Smooth muscle cell of the brain vasculature (primary cell): ENCODE results near the gene MYO16.
A peak's percentile ranks its signal among the peaks of the same experiment; 100 is the strongest.

Experiments used
- DNase-seq: peaks from one replicate; pipeline ENCODE4 v3.0.0-alpha.2; 2012; ENCODE audit warnings: low read depth, low spot score

Gene MYO16

DNA sequence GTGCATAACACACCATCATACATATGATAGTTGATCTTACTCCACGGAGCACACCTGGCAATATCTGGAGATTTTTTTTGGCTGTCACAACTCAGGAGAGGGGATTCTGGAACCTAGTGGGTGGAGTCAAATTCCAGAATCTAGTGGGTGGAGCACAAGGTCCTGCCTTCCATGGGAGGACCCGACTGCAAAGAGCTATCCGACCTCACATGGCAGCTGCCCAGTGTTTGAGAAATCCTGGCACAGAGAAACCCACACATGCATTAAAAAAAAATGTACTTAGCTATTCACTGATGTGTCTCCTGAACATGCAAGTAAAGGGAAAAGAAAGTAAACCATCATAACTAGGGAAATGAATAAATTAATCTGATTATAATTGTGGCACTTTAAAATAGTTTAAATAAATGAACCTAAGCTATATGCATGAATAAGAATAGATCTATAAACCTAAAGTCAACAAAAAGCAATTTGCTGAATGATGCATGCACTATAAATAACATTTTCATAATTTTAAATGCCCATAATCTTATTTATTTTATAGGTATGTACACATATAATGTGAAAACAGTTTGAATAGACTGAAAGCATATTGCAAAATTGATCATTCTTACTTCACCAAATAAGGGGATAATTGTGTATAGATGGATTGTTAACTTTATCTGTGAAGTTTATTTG lies 300.3 kb downstream of the MYO16 start:
- no peak for DNase-seq

DNA sequence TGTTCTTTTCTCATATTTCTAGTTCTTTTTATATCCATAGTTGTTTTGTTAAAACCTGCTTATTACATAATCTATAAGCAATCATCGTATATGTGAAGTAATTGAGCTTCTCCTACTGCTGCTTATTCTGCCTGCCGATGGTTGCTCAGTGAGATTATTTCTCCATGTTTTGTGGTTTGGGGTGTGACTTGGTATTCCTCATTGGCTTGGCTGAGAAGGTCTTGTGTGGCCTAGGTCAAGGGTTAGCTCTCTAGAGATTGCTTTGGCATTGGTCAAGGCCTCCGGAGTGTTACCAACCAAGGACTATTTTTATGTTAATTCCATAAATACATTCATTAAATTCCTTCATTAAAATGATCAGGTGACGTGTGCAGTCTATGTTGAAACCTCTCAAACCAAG lies 302.8 kb downstream of the MYO16 start:
- no peak for DNase-seq

DNA sequence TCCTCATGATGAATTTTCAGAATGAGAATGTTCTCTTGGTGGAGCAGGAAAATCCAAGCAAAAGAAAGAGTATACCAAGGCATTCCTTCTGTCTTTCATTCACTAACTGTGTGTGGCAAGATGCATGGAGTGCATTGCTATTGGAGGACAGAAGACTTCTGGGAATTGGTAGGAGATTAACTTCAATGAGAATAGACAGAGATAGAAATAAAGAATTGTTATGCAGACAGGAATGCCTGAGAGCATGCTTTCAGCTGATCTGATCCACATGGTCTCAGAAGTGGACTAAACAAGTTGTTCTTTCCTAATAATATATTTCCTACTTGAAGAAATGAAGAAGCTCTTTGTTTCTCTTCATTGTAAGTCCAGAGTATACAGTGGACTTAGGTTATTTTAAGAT lies 303.6 kb downstream of the MYO16 start:
- no peak for DNase-seq

DNA sequence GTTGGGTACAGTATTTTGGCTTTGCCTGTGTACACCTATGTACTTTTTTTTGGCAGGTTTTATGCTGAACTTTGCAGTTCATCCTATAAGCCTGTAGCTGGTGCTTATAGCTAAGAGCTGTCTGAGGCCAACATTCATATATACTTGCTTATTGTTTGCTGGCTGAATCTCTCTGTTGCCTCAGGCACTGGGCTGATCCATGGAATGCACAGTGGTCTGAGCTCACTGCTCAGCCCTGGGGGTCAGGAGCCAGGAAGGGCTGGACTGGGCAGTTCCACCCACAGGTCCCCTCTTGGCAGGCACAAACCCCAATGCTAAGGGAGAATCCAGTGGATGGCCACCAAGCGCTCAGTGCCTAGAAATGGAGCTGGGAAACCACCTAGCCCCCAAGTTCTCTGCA lies 308.7 kb downstream of the MYO16 start:
- no peak for DNase-seq

DNA sequence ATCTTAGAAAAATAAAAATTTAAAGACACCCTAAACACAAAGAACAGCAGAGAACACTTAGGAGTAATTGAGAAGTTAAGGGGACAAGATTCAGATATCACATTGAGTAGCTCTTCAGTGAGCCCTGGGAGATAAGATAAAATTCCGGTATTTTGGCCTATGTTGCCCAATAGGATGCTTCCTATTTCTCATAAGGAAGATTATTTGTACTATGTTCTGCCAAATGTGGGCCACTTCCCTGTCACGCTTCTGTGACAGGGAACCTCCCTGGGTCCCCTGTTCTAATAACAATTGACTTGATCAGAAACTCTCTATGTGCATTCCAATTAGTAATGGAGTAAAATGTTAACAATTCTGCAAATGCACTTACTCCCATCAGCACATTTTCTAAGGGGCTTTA lies 310.7 kb downstream of the MYO16 start:
- no peak for DNase-seq

DNA sequence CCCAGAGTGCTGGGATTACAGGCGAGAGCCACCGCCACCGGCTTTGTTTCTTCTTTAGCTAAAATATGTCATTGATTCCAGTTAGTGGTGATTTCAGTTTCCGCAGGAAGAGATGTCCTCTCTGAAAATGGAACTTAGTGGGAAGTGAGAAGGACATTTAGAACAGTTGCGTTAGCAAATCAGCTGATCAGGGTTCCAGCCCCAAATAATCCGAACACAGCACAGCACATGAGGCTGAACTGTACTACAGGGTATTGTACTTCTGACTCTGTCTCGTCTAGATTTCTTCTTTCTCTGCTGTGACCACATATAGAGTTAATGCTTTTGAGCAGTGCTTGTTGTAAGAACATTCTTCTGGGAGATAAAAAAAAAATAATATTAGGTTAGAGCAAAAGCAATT lies 314.4 kb downstream of the MYO16 start:
- no peak for DNase-seq

GRCh38 chr13:108944760-108945159 lies 315.3 kb downstream of the MYO16 start:
- no peak for DNase-seq

- no peak for DNase-seq
Observed at GRCh38 chr13:108947551-108948030, 318.2 kb downstream of the MYO16 start.

GRCh38 chr13:108948251-108948671 lies 318.9 kb downstream of the MYO16 start:
- peak; percentile 75 for DNase-seq

- no peak for DNase-seq
Observed at GRCh38 chr13:108950333-108951010, 321.1 kb downstream of the MYO16 start.

- no peak for DNase-seq
Observed at GRCh38 chr13:108955741-108956140, 326.3 kb downstream of the MYO16 start.

DNA sequence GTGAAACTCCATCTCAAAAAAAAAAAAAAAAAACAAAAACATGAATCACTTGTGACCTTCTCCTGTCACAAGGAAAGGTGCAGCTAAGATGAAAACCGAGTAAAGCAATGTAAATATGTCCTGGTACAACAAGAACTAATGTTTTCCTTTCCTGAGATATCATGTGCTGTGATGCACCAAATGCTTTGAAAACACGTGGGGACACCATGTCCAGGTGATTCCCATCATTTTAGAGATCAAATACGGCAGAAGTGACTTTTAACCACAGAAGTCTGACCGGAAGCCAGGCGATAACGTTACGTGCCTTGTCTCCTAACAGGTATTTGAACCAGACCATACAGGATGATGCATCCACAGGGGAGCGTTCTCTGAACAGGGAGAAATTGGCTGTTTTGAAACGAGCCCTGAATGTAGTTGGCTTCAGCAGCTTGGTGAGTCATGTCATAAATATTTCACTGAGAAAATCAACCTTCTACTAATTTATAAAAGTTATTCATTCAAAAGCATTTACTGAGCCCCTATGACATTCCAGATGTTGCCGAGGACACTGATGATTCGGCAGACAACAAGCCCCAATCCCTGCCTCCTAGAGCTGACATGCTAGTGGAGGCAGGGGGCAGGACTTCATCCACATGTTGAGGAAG lies 328.1 kb downstream of the MYO16 start:
- peak; percentile 39 for DNase-seq

DNA sequence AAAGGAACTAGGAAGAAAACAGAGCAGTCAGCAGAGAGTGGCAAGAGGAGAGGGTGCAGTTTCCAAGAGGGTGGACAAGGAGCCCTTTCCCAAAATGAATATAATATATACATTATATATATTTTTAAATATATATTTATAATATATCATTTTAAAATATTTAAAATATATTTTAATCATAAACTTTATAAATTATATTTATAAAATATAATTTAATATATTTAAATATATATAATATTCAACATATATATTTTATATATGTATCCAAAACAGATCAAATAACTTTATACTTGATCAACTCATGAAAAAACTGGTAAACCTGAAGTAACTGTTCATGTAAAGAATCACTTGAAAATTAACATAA lies 328.6 kb downstream of the MYO16 start:
- DNase-seq, result no peak

DNA sequence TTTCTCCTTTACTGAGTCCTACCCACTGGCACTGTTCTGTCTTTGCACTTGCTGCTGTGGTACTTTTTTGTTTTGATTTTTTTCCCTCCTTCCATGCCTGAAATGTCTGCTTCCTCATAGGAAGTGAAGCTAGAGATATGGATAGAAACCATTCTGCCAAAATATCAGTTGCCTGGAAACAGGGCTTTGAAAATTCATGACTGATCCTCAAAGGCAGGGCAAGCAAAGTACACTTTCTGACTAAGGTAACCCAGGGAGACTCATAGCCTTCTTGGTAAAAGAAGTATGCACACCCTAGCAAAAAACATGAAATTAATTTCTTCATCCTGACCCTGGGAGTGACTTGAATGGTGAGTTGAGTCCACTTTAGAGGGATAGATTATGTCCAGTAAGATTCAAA lies 329.8 kb downstream of the MYO16 start:
- no peak for DNase-seq

GRCh38 chr13:108960006-108960405 lies 330.6 kb downstream of the MYO16 start:
- DNase-seq, result no peak

DNA sequence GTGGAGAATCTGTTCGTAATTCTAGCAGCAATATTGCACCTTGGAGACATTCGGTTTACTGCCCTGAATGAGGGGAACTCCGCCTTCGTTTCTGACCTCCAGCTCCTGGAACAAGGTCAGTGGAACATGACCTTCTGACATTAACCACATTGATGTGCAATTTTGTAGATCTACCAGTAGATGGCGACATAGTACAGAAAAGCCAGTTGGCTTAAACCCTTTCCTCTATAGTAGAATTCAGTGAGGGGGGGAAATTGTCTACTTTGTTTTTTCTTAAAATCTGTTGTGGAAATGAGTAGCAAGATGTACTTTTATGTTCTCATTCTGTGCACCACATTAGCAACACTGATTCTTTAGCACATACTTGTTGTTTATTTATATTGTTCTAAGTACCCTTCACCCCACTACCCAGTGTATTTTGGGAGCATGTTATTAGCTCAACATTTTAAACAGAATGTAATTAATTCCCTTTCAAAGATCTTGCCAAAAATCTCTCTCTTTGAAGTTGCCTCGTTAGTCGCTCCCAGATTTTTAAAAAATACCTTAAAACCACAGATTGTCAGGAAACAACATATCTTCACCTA lies 332.2 kb downstream of the MYO16 start:
- no peak for DNase-seq

GRCh38 chr13:108962654-108963053 lies 333.2 kb downstream of the MYO16 start:
- no peak for DNase-seq

DNA sequence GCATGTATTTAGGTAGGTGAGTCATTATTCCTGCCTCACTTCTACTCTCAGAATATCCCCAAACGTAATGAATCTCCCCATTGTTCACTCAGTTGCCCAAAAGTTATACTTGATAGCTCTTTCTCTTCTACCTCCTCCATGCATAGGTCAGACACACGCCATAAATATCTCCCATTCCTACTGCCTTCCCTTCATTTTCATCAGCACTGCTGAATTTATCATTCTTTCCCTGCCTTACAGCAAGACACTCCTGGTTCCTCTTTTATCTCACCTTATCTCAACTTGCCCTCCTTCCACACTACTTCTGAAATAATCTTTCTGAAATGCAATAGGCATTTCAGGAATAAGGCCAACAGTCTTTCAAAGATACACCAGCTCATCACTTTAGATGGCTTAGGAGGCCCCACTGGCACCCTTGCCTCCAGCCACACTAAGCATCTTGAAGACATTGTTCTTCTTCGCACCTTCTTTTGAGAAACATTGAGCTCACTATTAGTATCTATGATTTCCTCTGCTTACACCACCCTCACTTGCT lies 333.9 kb downstream of the MYO16 start:
- no peak for DNase-seq

- DNase-seq, result no peak
Observed at GRCh38 chr13:108963846-108964600, 334.6 kb downstream of the MYO16 start.

DNA sequence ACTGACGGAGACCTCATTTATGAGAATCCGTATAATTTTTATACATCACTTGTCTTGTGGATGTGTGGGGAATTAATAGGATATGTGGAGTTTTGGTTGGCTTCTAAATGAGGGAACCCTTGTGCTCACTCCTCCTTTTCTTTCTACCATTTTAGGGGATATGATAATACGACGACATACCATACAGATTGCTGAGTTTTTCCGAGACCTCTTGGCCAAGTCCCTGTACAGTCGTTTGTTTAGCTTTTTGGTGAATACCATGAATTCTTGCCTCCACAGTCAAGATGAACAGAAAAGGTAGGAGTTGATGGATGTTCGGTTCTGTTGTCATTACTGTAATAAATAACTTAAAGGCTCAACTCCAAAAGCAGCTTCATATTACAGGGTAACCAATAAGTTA lies 335.2 kb downstream of the MYO16 start:
- DNase-seq, result no peak

DNA sequence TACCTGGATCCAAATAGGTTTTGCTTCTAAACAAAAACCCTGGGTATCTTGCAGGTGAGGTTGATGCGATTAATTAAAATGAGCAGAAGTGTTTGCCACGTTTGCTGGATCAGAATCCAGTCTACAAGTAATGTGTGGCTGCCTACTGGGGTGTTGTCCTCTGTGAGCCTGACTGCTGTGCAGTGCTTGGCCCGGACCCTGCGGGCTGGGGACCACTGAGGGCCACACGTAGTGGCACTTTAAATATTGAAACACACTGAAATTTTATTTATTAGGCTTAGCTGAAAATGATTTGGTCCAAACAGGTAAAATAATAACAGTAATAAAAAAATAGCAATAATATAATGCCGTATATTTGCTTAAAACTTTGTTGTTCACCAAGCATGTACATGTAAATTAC lies 338.0 kb downstream of the MYO16 start:
- no peak for DNase-seq

- no peak for DNase-seq
Observed at GRCh38 chr13:108968566-108968965, 339.2 kb downstream of the MYO16 start.
